Bronchial epithelial cell (primary cell): Measurements from ENCODE around the gene TDRD10. TPM values are rescaled to one million over a fixed set of nuclear protein-coding genes. Genes with fewer than 3 reads are reported as not detected.

ENCODE experiments used
- DNase-seq: peaks from one replicate; pipeline ENCODE4 v3.0.0-alpha.2; 2010; ENCODE audit warnings: low read depth
- FAIRE-seq: peaks from 2 replicates; lab custom pipeline; 2011; peaks lifted over from hg19 to GRCh38; lab: Jason Lieb, UNC
- H3K27me3 ChIP-seq: 2 replicates; pipeline ENCODE4 v1.5.1; 2011; ENCODE audit warnings: low read length; ENCODE audit not compliant: control insufficient read depth, insufficient read depth
- H3K36me3 ChIP-seq: 2 replicates; pipeline ENCODE4 v1.5.1; 2011; ENCODE audit warnings: low read length; ENCODE audit not compliant: control insufficient read depth, insufficient read depth
- H3K4me3 ChIP-seq: 2 replicates; pipeline ENCODE4 v1.5.1; 2011; ENCODE audit warnings: mild to moderate bottlenecking, low read depth, low read length, control low read depth
- total RNA-seq: library from RNA; depleted of rRNA; stranded (reverse); fragments of >200 nt; gene quantifications from 2 replicates; pipeline ENCODE4 v1.2.1, GENCODE V29; 2014
- TF ChIP-seq, protein P1 (sequence below): IDR thresholded peaks from 2 replicates; pipeline ENCODE4 v1.5.1; 2011; ENCODE audit warnings: mild to moderate bottlenecking, moderate library complexity, low read length, control low read depth, inconsistent platforms; ENCODE audit not compliant: insufficient read depth, severe bottlenecking

Gene TDRD10
- total RNA-seq, 1 donor from 2014 or later, result under 0.01 TPM

DNA sequence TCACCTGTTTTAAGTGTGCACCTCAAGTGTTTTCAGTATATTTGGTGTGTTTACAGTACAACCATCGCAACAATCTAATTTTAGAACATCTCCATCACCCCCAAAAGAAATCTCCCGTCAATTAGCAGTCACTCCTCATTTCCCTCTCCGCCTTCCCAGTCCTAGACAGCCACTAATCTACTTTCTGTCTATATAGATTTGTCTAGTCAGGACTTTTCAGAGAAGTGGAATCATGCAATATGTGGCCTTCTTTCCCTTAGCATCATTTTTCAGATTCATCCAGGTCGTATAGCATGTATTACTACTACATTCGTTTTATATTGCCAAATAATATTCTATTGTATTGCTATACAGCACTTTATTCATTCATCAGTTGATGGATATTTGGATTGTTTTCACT, 1.9 kb downstream of the TDRD10 start:
- H3K36me3 ChIP-seq, result no peaks in the 10 kb centered on the region
- peaks cover 22% of the 10 kb centered on the region for H3K27me3 ChIP-seq
- TF ChIP-seq, protein P1, sequence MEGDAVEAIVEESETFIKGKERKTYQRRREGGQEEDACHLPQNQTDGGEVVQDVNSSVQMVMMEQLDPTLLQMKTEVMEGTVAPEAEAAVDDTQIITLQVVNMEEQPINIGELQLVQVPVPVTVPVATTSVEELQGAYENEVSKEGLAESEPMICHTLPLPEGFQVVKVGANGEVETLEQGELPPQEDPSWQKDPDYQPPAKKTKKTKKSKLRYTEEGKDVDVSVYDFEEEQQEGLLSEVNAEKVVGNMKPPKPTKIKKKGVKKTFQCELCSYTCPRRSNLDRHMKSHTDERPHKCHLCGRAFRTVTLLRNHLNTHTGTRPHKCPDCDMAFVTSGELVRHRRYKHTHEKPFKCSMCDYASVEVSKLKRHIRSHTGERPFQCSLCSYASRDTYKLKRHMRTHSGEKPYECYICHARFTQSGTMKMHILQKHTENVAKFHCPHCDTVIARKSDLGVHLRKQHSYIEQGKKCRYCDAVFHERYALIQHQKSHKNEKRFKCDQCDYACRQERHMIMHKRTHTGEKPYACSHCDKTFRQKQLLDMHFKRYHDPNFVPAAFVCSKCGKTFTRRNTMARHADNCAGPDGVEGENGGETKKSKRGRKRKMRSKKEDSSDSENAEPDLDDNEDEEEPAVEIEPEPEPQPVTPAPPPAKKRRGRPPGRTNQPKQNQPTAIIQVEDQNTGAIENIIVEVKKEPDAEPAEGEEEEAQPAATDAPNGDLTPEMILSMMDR, result no peak
- no peak for FAIRE-seq
- no peak for DNase-seq
- H3K4me3 ChIP-seq, result no peak overlapping the region

DNA sequence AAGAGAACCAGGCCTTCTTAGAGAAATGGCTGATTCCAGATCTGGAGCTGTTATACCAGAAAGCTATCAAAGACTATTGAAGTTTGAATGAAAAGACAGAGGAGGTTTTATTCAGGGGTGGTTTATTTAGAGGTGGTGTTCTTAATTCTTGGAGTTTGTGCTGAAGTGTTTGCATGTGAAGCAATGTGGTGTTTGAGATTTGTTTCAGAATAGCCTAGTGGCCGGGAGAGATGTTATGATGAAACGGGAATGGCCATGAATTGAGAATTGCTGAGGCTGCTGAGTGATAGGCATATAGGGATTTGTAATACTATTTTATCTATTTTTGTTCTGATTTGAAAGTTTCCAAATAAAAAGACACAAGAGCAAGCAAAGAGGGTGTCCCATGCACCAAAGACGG, 10.7 kb downstream of the TDRD10 start:
- Histone ChIP-seq H3K36me3 (no peaks in the 10 kb centered on the region), H3K27me3 (peaks cover 5% of the 10 kb centered on the region), H3K4me3 (no peak overlapping the region)
- TF ChIP-seq, protein P1, result no peak
- no peak for FAIRE-seq
- DNase-seq, result no peak

DNA sequence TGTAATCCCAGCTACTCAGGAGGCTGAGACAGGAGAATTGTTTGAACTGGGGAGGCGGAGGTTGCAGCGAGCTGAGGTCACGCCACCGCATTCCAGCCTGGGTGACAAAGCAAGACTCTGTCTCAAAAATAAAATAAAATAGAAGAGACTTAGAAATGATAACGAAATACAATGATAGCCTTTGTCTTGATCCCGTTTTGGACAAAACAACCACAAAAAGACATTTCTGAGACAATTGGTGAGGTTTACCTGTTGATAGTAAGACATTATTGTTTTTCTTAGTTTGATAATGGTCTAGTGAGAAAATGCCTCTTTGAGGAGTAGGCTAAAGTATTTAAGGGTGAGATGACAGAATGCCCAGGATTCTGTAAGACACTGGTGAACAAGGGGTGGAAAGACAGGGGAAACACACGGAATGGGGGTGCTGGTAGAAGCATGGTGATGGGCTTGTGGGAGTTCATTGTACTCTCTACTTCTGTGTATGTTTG, 12.1 kb downstream of the TDRD10 start:
- no peak for FAIRE-seq
- H3K4me3 ChIP-seq, result no peak overlapping the region
- no peaks in the 10 kb centered on the region for H3K36me3 ChIP-seq
- H3K27me3 ChIP-seq, result peaks cover 5% of the 10 kb centered on the region
- TF ChIP-seq, protein P1, result no peak
- DNase-seq, result no peak

DNA sequence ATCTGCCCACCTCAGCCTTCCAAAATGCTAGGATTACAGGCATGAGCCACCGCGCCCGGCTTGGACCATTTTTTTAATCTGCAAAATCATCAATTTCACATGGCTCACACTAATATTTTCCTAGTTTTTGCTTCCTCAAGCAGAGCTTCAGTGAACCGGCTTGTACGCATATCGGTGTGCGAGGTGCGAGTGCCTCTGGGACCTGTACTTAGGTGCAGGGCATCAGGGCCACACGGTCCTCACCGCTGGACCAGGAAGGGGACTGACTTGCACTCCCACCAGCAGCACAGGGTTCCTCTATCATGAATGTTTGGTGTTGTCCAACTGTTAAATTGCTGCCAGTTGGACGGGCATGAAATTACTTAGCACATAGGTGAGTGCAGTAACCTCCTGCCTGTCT, 15.6 kb downstream of the TDRD10 start:
- FAIRE-seq (no peak), DNase-seq (no peak)
- Histone ChIP-seq H3K27me3 (peaks cover 14% of the 10 kb centered on the region), H3K4me3 (no peak overlapping the region), H3K36me3 (no peaks in the 10 kb centered on the region)
- TF ChIP-seq, protein P1, result no peak

- TF ChIP-seq, protein P1, result no peak
- H3K4me3 ChIP-seq, result no peak overlapping the region
- FAIRE-seq, result no peak
- H3K27me3 ChIP-seq, result peaks cover 14% of the 10 kb centered on the region
- H3K36me3 ChIP-seq, result no peaks in the 10 kb centered on the region
- no peak for DNase-seq
These were observed 17.6 kb downstream of the TDRD10 start for GRCh38 chr1:154519591-154519991.

GRCh38 chr1:154520333-154520732, 18.3 kb downstream of the TDRD10 start:
- DNase-seq (peak; percentile 20), FAIRE-seq (no peak)
- TF ChIP-seq, protein P1, result no peak
- H3K4me3 ChIP-seq, result no peak overlapping the region
- H3K27me3 ChIP-seq, result peaks cover 14% of the 10 kb centered on the region
- H3K36me3 ChIP-seq, result no peaks in the 10 kb centered on the region
